Activated CD8-positive, alpha-beta memory T cell treated with anti-CD3 and anti-CD28 coated beads, Interleukin-2, amount 50 U/mL, for 1 hour (primary cell): Measurements from ENCODE around the gene RSL24D1.
"Not testable (repeated sequence)": the region's sequence is repeated elsewhere in the genome, so short reads cannot be mapped to it uniquely, and the experiment has no call there.

Source experiments
- DNase-seq: peaks from one replicate; pipeline ENCODE4 v3.0.0-alpha.2; 2020; ENCODE audit errors: extremely low read depth

Gene RSL24D1

GRCh38 chr15:55218056-55218455 is 21.3 kb upstream of the RSL24D1 start:
- DNase-seq: no peak

GRCh38 chr15:55204464-55204863 is 7.7 kb upstream of the RSL24D1 start:
- no peak for DNase-seq

- DNase-seq: no peak
Observed at GRCh38 chr15:55202206-55202605, 5.5 kb upstream of the RSL24D1 start.

GRCh38 chr15:55198706-55199105 is 2.0 kb upstream of the RSL24D1 start:
- no peak for DNase-seq

DNA sequence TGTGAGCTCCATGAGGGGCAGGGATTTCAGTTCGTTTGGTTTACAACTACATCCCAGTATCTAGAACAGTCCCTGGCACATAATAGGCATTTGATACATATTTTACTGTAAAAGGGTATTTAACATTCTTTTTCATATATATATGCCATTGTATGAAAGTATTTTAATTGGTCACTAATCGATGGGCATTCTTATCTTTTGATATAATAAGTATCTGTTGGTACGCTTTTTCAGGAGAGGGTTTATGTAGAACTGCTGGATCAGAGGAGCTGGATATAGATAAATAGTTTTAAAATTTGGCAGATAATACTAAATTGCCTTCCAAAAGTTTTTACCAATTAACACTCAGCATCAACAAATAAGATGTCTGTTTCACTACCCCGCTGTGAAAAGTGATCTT is 978 bp upstream of the RSL24D1 start:
- no peak for DNase-seq

DNA sequence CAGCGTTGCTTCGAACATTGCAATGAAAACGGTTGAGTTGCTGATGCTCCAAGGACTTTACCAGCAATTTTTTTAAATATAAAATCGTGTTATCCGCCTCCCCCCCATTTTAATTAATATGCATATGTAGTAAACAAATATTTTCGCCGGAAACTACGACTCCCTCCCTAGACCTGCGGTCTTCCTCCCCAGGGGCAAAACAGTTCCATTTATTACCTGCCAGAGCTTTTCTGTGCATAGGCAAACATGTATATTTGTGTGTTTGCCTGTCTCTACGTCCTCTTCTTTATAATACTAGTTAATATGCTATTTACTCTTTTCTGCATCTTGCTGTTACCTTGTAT is 593 bp upstream of the RSL24D1 start:
- DNase-seq: no peak

DNA sequence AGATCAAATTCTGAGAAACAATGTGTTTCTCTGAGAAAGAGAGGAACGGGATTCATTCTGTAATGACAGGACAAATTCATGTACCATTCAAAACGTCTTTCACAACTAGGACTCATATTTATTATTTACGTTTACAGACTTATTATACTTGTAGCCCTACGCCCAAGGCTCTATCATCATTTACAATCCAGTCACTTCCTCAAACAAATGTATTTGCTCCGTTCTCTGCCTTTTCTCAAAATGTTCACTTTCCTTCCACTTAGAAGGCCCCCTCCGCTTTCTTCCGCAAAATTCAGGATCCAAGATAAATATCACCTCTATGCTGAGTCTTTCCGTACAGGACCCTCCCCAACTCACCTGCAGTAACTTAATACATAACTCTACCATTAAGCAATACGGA is 745 bp downstream of the RSL24D1 start:
- DNase-seq: no peak

- DNase-seq: no peak
Observed at GRCh38 chr15:55194256-55194655, 2.5 kb downstream of the RSL24D1 start.

GRCh38 chr15:55186331-55186730 is 10.4 kb downstream of the RSL24D1 start:
- no peak for DNase-seq

DNA sequence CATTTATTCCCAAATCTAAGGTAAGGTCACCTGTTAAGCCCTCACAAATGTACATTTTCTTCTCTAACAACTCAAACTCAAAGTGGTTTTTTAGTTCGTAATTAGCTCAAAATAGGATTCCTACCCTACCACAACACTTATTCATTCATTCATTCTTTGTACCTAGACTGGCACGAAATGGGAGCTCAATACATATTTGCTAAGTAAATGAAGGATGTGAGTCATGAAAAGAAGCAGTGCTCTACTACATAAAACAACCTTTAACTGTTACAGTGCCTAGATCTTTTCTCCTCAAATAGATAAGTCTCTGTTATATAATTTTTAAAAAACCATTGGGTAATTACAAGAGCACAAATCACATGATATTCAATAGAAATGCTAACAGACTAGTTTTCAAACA is 13.1 kb downstream of the RSL24D1 start:
- DNase-seq: no peak

GRCh38 chr15:55179141-55179540 is 17.6 kb downstream of the RSL24D1 start:
- no peak for DNase-seq

DNA sequence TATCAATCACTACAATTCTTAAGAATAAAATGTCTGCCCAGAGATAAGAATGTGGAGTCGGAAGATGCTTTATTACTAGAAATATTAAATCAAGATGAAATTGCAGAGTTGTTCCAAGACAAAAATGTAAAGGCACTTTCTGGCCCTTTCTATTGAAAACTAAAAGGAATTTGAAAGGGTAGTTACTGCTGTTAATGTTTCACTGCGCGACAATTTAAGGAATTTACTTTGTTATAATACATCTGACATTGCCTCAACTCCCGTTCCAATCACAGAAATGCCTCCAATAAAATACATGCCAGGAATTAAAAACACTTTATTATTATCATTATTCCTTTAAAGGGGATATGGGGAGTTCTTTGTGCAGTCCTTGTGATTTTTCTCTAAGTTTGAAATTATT is 26.4 kb downstream of the RSL24D1 start:
- no peak for DNase-seq

GRCh38 chr15:55168350-55168974 is 28.3 kb downstream of the RSL24D1 start:
- DNase-seq: no peak

DNA sequence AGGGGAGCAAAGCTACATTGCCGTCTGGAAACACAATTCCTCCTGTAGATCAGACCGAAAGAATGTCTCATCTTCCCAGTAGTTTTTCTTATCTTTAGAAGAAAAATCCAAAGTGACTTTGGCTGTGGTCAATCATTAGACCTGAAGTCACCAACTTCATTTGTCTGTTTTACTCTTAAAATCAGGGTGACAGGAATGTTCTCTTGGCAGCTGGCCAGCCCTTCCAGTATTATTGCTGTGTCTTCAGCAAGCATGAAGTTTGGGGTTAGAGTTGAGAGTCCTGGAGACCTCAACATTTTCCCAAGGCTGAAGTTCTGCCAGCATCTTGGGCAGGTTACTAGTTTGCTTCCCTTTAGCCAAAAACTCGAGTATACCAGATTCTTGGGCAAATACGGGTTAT is 32.5 kb downstream of the RSL24D1 start:
- DNase-seq: no peak

DNA sequence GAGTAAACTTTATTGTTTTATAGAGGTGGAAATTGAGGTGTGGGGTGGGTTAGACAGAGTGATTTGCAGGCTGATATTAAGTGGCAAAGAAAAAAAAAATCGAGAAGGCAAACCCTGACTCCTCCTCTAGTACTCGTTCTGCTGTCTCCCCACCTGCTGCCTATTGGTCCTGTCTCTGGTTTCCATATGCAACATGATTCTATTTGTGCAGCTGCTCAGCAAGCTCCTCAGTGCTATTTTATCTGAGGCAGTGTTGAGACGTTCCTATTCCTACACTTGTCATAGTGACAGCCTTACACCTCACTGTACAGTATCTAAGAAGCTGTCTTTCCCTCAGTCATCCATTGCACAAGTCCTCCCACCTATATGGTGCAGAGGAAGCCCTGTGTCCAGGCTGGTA is 45.1 kb downstream of the RSL24D1 start:
- no peak for DNase-seq

DNA sequence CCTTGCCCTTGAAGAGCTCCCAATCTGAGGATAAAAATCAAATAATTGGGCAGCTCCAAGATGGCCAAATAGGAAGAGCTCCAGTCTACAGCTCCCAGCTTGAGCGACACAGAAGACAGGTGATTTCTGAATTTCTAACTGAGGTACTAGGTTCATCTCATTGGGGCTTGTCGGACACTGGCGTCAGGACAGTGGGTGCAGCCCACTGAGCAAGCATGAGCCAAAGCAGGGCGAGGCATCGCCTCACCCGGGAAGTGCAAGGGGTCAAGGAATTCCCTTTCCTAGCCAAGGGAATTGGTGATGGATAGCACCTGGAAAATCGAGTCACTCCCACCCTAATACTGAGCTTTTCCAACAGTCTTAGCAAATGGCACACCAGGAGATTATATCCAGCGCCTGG is 53.6 kb downstream of the RSL24D1 start:
- DNase-seq: not testable (repeated sequence)

GRCh38 chr15:55133972-55134371 is 62.8 kb downstream of the RSL24D1 start:
- DNase-seq: no peak

- DNase-seq: no peak
Observed at GRCh38 chr15:55132672-55133071, 64.1 kb downstream of the RSL24D1 start.
